ENCODE results near the gene TRIM44.

The TRIM44 gene

DNA sequence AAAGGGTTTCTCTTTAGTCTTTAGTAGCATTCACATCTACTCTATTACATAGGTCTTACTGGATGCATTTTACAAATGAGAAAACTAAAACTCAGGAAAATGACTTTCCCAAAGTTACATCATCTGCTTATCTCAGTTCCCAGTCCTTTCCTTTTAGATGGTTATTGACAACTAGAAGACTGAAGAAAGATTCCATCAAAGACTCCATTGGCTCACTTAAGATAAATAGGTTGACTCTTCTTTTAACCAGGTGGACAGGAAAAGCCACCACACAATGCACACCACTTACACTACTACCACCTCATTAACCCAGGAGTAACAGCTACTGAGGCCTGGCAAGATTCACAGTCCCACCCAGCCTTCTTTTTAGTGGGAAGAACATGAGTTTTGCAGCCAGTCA, 123.6 kb downstream of the TRIM44 start:
- Histone ChIP-seq H3K4me1 (ENCODE audit: insufficient read depth, insufficient read length) (no peaks in the 10 kb centered on the region), H3K9me3 (ENCODE audit: insufficient read depth, low read length) (no peaks in the 10 kb centered on the region), H3K9ac (ENCODE audit: insufficient read length, low read depth) (no peak overlapping the region), H3K27me3 (ENCODE audit: insufficient read depth, insufficient read length) (no peaks in the 10 kb centered on the region), H3K36me3 (ENCODE audit: insufficient read depth, insufficient read length, low read length) (peaks cover 4% of the 10 kb centered on the region), H3K4me3 (ENCODE audit: insufficient read length, low read depth) (no peak overlapping the region)
- TF ChIP-seq ZNF274 (IDR thresholded peaks at IDR 0.05; ENCODE audit: low read depth, low read length) (no peak), SUZ12 (IDR thresholded peaks at IDR 0.05; ENCODE audit: extremely low read depth, insufficient read depth, insufficient read length) (no peak), YY1 (IDR thresholded peaks at IDR 0.05; ENCODE audit: insufficient read depth, insufficient read length) (no peak)
- DNase-seq (ENCODE audit: low read depth, low spot score), result no peak

DNA sequence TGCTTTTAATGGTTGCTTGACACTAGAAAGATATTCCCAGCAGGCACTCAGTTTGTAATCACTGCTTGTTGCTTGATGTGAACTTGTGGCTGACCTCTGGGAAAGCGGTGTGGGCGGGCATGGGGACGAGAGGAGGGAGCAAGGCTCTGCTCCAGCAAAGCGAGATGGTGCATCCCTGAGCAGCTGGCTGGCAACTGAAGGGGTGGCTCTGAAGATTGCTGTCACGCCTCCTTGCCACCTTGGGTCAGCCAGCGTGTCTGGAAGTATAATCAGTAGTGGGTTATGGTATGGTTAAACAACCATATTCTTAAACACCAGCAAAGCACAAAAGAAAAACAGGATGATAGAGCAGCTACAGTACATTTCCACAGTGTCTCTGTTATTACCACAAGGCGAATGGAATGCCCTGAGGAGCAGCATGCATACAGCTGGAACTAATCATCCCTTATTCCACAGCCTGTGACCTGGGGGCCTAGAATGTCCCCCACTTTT, 124.5 kb downstream of the TRIM44 start:
- TF ChIP-seq ZNF274 (IDR thresholded peaks at IDR 0.05; ENCODE audit: low read depth, low read length) (no peak), SUZ12 (IDR thresholded peaks at IDR 0.05; ENCODE audit: extremely low read depth, insufficient read depth, insufficient read length) (no peak), YY1 (IDR thresholded peaks at IDR 0.05; ENCODE audit: insufficient read depth, insufficient read length) (no peak)
- H3K9me3 ChIP-seq (ENCODE audit: insufficient read depth, low read length), result no peaks in the 10 kb centered on the region

DNA sequence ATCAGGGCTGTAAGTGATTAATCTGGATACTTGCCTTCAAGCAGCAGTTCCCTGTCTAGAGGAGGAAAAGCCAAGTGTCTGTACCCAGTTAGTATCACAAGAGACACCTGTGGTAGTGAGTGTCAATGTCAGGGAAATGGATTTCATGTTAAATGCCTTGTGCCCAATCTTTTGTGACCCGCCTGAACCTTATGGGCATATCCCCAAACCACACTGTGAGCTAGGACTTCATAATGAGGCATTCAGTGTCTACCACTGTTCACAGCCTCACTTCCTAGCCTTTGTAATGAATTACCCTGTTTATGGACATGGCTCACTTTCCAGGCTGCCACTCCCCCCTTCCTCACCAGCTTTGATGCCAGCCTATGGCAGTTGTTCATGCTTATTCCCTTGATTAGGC, 125.1 kb downstream of the TRIM44 start:
- no peaks in the 10 kb centered on the region for H3K9me3 ChIP-seq (ENCODE audit: insufficient read depth, low read length)
- H3K4me1 ChIP-seq (ENCODE audit: insufficient read depth, insufficient read length), result no peaks in the 10 kb centered on the region
- peaks cover 2% of the 10 kb centered on the region for H3K36me3 ChIP-seq (ENCODE audit: insufficient read depth, insufficient read length, low read length)
- H3K9ac ChIP-seq (ENCODE audit: insufficient read length, low read depth), result no peak overlapping the region
- H3K4me3 ChIP-seq (ENCODE audit: insufficient read length, low read depth), result no peak overlapping the region
- no peak for TF ChIP-seq ZNF274 (IDR thresholded peaks at IDR 0.05; ENCODE audit: low read depth, low read length)
- TF ChIP-seq SUZ12 (IDR thresholded peaks at IDR 0.05; ENCODE audit: extremely low read depth, insufficient read depth, insufficient read length), result no peak
- TF ChIP-seq YY1 (IDR thresholded peaks at IDR 0.05; ENCODE audit: insufficient read depth, insufficient read length), result no peak
- DNase-seq (ENCODE audit: low read depth, low spot score), result no peak
- H3K27me3 ChIP-seq (ENCODE audit: insufficient read depth, insufficient read length), result no peaks in the 10 kb centered on the region

More for the DNA sequence above, 124.5 kb downstream of the TRIM44 start:
- H3K4me3 ChIP-seq (ENCODE audit: insufficient read length, low read depth), result no peak overlapping the region
- peaks cover 4% of the 10 kb centered on the region for H3K36me3 ChIP-seq (ENCODE audit: insufficient read depth, insufficient read length, low read length)
- H3K27me3 ChIP-seq (ENCODE audit: insufficient read depth, insufficient read length), result no peaks in the 10 kb centered on the region
- no peak for DNase-seq (ENCODE audit: low read depth, low spot score)
- no peaks in the 10 kb centered on the region for H3K4me1 ChIP-seq (ENCODE audit: insufficient read depth, insufficient read length)
- no peak overlapping the region for H3K9ac ChIP-seq (ENCODE audit: insufficient read length, low read depth)

DNA sequence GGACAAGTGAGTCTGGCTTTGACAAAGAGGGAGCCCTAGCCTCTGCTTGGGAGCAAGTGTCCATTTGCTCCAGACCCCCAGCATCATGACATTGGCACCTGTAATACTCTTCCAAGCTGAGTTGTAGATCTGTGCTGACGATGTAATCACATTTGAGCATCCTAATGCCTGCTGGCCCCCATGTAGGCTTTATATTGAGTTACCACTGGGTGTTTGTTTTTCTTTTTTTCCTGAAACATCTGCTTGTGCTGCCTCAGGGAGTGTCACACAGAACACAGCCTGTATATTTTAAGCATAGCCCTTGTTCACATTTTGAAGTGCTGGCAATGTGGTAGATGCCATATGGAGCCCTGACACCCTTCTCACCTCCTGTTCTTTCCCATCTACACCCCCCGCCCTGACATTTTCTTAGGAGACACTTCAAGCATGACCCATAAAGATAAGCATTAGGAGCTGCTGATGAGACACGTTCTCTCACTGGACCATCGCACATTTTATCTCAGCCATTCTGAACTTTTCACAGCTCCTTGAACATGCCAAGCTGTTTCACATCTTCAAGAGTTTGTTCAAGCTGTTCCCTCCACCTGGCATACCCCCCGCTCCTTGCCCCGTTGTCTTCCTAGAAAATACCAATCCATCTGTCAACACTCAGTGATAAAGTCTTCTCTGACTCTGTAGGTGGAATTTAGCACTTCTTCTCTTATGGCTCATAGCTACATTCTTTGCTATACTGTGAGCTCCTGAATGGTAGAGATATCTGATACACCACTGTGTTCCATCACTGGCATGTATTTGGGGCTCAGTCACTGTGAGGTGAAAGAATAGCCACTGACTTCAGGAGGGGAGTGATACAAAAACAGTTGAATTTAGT, 128.7 kb downstream of the TRIM44 start:
- TF ChIP-seq ZNF274 (IDR thresholded peaks at IDR 0.05; ENCODE audit: low read depth, low read length) (no peak), YY1 (IDR thresholded peaks at IDR 0.05; ENCODE audit: insufficient read depth, insufficient read length) (no peak), SUZ12 (IDR thresholded peaks at IDR 0.05; ENCODE audit: extremely low read depth, insufficient read depth, insufficient read length) (no peak)
- H3K9ac ChIP-seq (ENCODE audit: insufficient read length, low read depth), result no peak overlapping the region
- no peaks in the 10 kb centered on the region for H3K4me1 ChIP-seq (ENCODE audit: insufficient read depth, insufficient read length)
- H3K4me3 ChIP-seq (ENCODE audit: insufficient read length, low read depth), result no peak overlapping the region
- DNase-seq (ENCODE audit: low read depth, low spot score), result no peak
- no peaks in the 10 kb centered on the region for H3K27me3 ChIP-seq (ENCODE audit: insufficient read depth, insufficient read length)
- no peaks in the 10 kb centered on the region for H3K36me3 ChIP-seq (ENCODE audit: insufficient read depth, insufficient read length, low read length)
- H3K9me3 ChIP-seq (ENCODE audit: insufficient read depth, low read length), result no peaks in the 10 kb centered on the region

DNA sequence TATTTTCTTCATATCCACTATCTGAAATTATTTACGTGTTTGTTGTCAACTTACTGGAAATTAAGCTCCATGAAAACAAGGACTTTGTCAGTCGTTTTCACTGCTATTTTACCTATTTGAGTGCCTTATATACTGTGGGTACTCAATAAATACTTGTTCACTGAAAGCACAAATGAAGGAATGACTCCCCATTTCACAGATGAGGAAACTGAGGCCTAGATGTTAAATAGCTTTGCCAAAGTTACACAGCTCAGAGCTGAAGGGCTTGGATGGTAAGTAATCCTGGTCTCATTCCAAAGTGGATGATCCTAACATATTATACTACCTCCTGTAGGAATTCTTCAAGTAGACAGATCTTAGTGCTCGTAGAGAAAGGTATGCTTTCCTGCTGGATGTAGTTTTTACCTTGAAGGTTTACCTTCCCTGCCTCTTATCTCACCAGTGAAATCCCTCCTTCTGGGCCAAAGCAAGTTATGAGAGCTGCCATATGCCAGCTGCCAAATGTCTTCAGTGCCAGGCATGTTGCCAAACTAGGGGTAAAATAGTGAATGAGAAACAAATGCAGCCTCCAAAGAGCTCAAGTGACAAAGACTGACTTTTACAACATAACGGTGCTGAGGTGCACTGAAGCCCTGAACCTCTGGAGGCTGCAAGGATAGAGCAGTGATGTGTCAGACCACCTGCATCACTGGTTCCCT, 129.7 kb downstream of the TRIM44 start:
- no peak overlapping the region for H3K4me3 ChIP-seq (ENCODE audit: insufficient read length, low read depth)
- H3K4me1 ChIP-seq (ENCODE audit: insufficient read depth, insufficient read length), result no peaks in the 10 kb centered on the region
- H3K27me3 ChIP-seq (ENCODE audit: insufficient read depth, insufficient read length), result no peaks in the 10 kb centered on the region
- TF ChIP-seq SUZ12 (IDR thresholded peaks at IDR 0.05; ENCODE audit: extremely low read depth, insufficient read depth, insufficient read length) (no peak), ZNF274 (IDR thresholded peaks at IDR 0.05; ENCODE audit: low read depth, low read length) (no peak), YY1 (IDR thresholded peaks at IDR 0.05; ENCODE audit: insufficient read depth, insufficient read length) (no peak)
- H3K9ac ChIP-seq (ENCODE audit: insufficient read length, low read depth), result no peak overlapping the region
- no peaks in the 10 kb centered on the region for H3K36me3 ChIP-seq (ENCODE audit: insufficient read depth, insufficient read length, low read length)
- H3K9me3 ChIP-seq (ENCODE audit: insufficient read depth, low read length), result no peaks in the 10 kb centered on the region
- DNase-seq (ENCODE audit: low read depth, low spot score), result no peak

DNA sequence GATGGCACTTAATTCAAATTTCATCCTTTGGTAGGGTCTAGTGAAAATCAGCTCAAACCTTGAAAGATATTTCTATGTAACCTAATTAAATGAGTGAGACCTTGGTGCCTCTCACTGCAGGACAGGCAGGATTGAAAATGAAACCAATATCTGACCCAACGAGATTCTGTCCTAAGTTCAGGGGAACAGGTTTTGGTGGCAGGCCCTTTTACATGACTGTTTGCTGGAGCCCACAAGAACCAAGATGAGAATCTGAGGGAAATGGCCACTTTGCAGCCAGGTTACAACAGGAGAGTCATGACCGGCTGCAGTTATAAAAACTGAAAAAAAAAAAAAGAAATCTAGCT, 130.2 kb downstream of the TRIM44 start:
- Histone ChIP-seq H3K9ac (ENCODE audit: insufficient read length, low read depth) (no peak overlapping the region), H3K9me3 (ENCODE audit: insufficient read depth, low read length) (no peaks in the 10 kb centered on the region), H3K27me3 (ENCODE audit: insufficient read depth, insufficient read length) (no peaks in the 10 kb centered on the region), H3K36me3 (ENCODE audit: insufficient read depth, insufficient read length, low read length) (no peaks in the 10 kb centered on the region), H3K4me3 (ENCODE audit: insufficient read length, low read depth) (no peak overlapping the region), H3K4me1 (ENCODE audit: insufficient read depth, insufficient read length) (no peaks in the 10 kb centered on the region)
- DNase-seq (ENCODE audit: low read depth, low spot score), result no peak
- TF ChIP-seq YY1 (IDR thresholded peaks at IDR 0.05; ENCODE audit: insufficient read depth, insufficient read length), result no peak
- no peak for TF ChIP-seq ZNF274 (IDR thresholded peaks at IDR 0.05; ENCODE audit: low read depth, low read length)
- TF ChIP-seq SUZ12 (IDR thresholded peaks at IDR 0.05; ENCODE audit: extremely low read depth, insufficient read depth, insufficient read length), result no peak

DNA sequence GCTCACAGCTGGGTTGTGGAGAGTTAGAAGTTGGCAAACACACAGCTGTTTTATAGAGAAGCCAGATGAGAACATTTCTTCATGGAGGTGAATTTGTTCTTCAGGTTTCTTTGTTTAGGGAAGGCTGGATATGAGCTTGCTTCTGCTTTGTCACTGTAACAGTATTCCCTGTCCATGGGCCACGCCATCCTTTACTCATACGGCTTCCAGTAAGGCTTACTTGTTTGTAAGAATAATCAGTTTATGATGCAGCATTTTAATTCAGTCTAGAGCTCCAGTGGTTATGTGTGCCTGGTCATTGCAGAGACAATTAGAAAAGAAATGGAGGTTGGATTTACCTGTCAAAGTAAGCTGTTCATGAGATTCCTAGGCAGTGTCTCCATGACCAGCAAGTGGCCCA, 131.8 kb downstream of the TRIM44 start:
- Histone ChIP-seq H3K36me3 (ENCODE audit: insufficient read depth, insufficient read length, low read length) (no peaks in the 10 kb centered on the region), H3K9ac (ENCODE audit: insufficient read length, low read depth) (no peak overlapping the region), H3K4me1 (ENCODE audit: insufficient read depth, insufficient read length) (no peaks in the 10 kb centered on the region), H3K9me3 (ENCODE audit: insufficient read depth, low read length) (no peaks in the 10 kb centered on the region), H3K27me3 (ENCODE audit: insufficient read depth, insufficient read length) (no peaks in the 10 kb centered on the region), H3K4me3 (ENCODE audit: insufficient read length, low read depth) (no peak overlapping the region)
- no peak for DNase-seq (ENCODE audit: low read depth, low spot score)
- TF ChIP-seq ZNF274 (IDR thresholded peaks at IDR 0.05; ENCODE audit: low read depth, low read length), result no peak
- no peak for TF ChIP-seq SUZ12 (IDR thresholded peaks at IDR 0.05; ENCODE audit: extremely low read depth, insufficient read depth, insufficient read length)
- TF ChIP-seq YY1 (IDR thresholded peaks at IDR 0.05; ENCODE audit: insufficient read depth, insufficient read length), result no peak

All from NT2/D1 (cell line).